GM21423 (cell line): ENCODE data around the gene B3GALT5.

Source experiments
- ATAC-seq: cut with Tn5 transposase; IDR thresholded peaks from one replicate; pipeline ENCODE4 v1.9.1; 2021; ENCODE audit warnings: mild to moderate bottlenecking, moderate library complexity; ENCODE audit not compliant: unreplicated experiment

B3GALT5 gene

GRCh38 chr21:39644062-39644560 lies 31.4 kb downstream of the B3GALT5 start:
- no peak for ATAC-seq

- ATAC-seq: no peak
These were observed 32.6 kb downstream of the B3GALT5 start for GRCh38 chr21:39645331-39645730.

- ATAC-seq: no peak
These were observed 34.7 kb downstream of the B3GALT5 start for GRCh38 chr21:39647476-39647875.

- ATAC-seq: no peak
These were observed 36.1 kb downstream of the B3GALT5 start for GRCh38 chr21:39648879-39649278.

GRCh38 chr21:39649526-39649925 lies 36.8 kb downstream of the B3GALT5 start:
- no peak for ATAC-seq

- ATAC-seq: no peak
These were observed 37.6 kb downstream of the B3GALT5 start for GRCh38 chr21:39650306-39650705.

- no peak for ATAC-seq
These were observed 38.1 kb downstream of the B3GALT5 start for GRCh38 chr21:39650801-39651200.

- no peak for ATAC-seq
These were observed 38.5 kb downstream of the B3GALT5 start for GRCh38 chr21:39651206-39651605.

GRCh38 chr21:39654951-39655350 lies 42.2 kb downstream of the B3GALT5 start:
- ATAC-seq: no peak

GRCh38 chr21:39655589-39655988 lies 42.8 kb downstream of the B3GALT5 start:
- ATAC-seq: no peak

GRCh38 chr21:39656209-39656608 lies 43.5 kb downstream of the B3GALT5 start:
- ATAC-seq: no peak

- no peak for ATAC-seq
These were observed 44.5 kb downstream of the B3GALT5 start for GRCh38 chr21:39657091-39657689.

GRCh38 chr21:39658066-39658465 lies 45.3 kb downstream of the B3GALT5 start:
- ATAC-seq: no peak

- no peak for ATAC-seq
These were observed 46.5 kb downstream of the B3GALT5 start for GRCh38 chr21:39659070-39659815.

GRCh38 chr21:39660191-39660980 lies 47.6 kb downstream of the B3GALT5 start:
- no peak for ATAC-seq

- ATAC-seq: no peak
These were observed 48.4 kb downstream of the B3GALT5 start for GRCh38 chr21:39661121-39661520.

- ATAC-seq: no peak
These were observed 49.0 kb downstream of the B3GALT5 start for GRCh38 chr21:39661740-39662139.

- no peak for ATAC-seq
These were observed 49.7 kb downstream of the B3GALT5 start for GRCh38 chr21:39662411-39662953.

- ATAC-seq: no peak
These were observed 50.3 kb downstream of the B3GALT5 start for GRCh38 chr21:39663066-39663465.

- no peak for ATAC-seq
These were observed 51.2 kb downstream of the B3GALT5 start for GRCh38 chr21:39663742-39664492.

- ATAC-seq: no peak
These were observed 51.8 kb downstream of the B3GALT5 start for GRCh38 chr21:39664586-39664985.
